ENCODE results near the gene GORAB.

DNA sequence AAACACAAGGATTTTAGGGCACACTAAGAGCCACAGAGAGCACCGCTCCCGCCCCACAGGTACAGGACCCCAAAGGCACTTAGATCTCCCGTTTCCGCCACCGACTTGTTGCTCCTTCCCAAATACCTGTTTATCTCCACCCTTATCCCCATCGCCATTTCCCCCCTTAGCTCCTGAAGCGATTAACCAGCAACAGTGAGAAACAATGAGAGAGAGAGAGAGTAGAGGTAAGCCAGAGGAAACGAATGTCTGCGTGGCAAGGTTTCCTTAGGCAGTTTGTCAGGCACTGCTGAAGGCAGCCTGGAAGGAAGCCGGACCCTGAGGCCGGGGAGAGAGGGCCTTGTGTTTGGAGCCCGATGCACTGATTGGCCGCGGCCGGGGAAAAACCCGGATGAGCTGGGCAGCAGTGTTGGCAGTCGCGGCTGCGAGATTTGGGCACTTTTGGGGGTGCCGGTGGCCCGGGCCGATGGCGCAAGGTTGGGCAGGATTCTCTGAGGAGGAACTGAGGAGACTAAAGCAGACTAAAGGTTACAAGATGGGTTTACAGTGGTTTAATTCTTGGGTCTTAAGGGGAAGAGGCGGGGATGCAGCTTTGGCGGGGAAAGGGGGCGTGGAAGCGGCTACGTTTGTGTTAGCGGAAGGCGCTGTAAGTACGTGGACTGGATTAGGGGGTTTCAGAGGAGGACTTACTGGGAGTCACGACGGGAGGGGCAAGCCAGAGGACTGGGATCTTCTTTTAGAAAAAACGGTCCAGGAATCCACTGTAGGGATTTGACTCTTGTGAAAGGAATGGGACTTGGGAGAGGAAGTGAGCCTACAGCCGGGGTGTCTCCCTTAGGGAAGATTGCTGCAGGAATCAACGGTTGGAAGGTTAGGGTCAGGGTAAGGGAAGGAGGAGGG, at the start of gene GORAB:
- TF ChIP-seq SALL2 (CRISPR knock-in tag; IDR thresholded peaks at IDR 0.05) = no peak
- TF ChIP-seq, protein P1, sequence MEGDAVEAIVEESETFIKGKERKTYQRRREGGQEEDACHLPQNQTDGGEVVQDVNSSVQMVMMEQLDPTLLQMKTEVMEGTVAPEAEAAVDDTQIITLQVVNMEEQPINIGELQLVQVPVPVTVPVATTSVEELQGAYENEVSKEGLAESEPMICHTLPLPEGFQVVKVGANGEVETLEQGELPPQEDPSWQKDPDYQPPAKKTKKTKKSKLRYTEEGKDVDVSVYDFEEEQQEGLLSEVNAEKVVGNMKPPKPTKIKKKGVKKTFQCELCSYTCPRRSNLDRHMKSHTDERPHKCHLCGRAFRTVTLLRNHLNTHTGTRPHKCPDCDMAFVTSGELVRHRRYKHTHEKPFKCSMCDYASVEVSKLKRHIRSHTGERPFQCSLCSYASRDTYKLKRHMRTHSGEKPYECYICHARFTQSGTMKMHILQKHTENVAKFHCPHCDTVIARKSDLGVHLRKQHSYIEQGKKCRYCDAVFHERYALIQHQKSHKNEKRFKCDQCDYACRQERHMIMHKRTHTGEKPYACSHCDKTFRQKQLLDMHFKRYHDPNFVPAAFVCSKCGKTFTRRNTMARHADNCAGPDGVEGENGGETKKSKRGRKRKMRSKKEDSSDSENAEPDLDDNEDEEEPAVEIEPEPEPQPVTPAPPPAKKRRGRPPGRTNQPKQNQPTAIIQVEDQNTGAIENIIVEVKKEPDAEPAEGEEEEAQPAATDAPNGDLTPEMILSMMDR (CRISPR knock-in tag; IDR thresholded peaks at IDR 0.05) = no peak
- TF ChIP-seq SOX13 (IDR thresholded peaks at IDR 0.05) = no peak
- no peak for TF ChIP-seq SOX13 (CRISPR knock-in tag; conservative IDR thresholded peaks at IDR 0.05 in 1 of 2, IDR thresholded peaks at IDR 0.05 in 1 of 2)
- peak; percentile 19; the same call in 1 of the 2 replicates for TF ChIP-seq ZNF709 (CRISPR knock-in tag; IDR thresholded peaks at IDR 0.05)
- TF ChIP-seq PTBP1 (IDR thresholded peaks at IDR 0.05; ENCODE audit: low read depth, low read length, poor library complexity, severe bottlenecking) = no peak
- TF ChIP-seq POLR2A (IDR thresholded peaks at IDR 0.05; ENCODE audit: insufficient read depth in 1 of 2, low read depth in 2 of 2, low read length in 2 of 2) = peak; percentile 89 to 93
- no peak for TF ChIP-seq RBM39 (IDR thresholded peaks at IDR 0.05; ENCODE audit: low read depth, low read length, poor library complexity, severe bottlenecking)
- peak; percentile 88 for TF ChIP-seq NFYB (CRISPR knock-in tag; IDR thresholded peaks at IDR 0.05)
- TF ChIP-seq FOXA1 (IDR thresholded peaks at IDR 0.05) = no peak
- TF ChIP-seq FOXA1 (CRISPR knock-in tag; IDR thresholded peaks at IDR 0.05) = no peak
- TF ChIP-seq, protein P2, sequence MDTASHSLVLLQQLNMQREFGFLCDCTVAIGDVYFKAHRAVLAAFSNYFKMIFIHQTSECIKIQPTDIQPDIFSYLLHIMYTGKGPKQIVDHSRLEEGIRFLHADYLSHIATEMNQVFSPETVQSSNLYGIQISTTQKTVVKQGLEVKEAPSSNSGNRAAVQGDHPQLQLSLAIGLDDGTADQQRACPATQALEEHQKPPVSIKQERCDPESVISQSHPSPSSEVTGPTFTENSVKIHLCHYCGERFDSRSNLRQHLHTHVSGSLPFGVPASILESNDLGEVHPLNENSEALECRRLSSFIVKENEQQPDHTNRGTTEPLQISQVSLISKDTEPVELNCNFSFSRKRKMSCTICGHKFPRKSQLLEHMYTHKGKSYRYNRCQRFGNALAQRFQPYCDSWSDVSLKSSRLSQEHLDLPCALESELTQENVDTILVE (CRISPR knock-in tag; IDR thresholded peaks at IDR 0.05) = no peak
- TF ChIP-seq CC2D1A (CRISPR knock-in tag; IDR thresholded peaks at IDR 0.05) = no peak

Data from HepG2 (cell line).